Measurements from ENCODE around the gene ZDHHC3.

DNA sequence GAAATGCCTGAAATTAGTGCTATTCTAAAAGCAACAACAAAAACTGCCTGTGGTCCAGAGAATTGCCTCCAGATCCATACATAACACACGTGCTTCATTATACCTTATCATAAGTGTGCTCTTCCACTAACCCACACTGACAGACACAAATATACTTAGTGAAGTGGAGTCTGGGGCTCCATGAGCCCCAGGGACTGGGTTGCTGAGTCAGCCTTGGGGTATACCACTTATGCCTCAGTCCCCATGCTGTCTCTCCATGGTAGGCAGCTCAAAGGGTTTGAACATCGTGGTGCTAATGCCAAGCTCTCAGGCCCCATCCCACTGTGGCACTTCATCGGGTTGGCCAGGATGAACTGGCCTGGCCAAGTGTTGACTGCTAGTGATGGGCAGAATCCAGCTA, 10.8 kb downstream of the ZDHHC3 start:
- TF ChIP-seq CTCF (conservative IDR thresholded peaks at IDR 0.05 in 1 of 2, IDR thresholded peaks at IDR 0.05 in 1 of 2; ENCODE audit: extremely low read depth in 1 of 2, insufficient read depth in 1 of 2, low read depth in 1 of 2, low read length in 2 of 2) (no peak), EZH2 (IDR thresholded peaks at IDR 0.05; ENCODE audit: borderline replicate concordance, low read length) (no peak)
